Mesenchymal stem cell (in vitro differentiated cells and primary cell): Measurements from ENCODE around the gene MAP3K4.

Experiments used
- DNase-seq: peaks from one replicate; pipeline ENCODE4 v3.0.0-alpha.2; 2013
- H2AFZ ChIP-seq: one replicate; pipeline ENCODE4 v1.6.1; 2013; ENCODE audit warnings: low read depth, mild to moderate bottlenecking, control low read depth, inconsistent platforms, low read length, moderate library complexity
- H2AK5ac ChIP-seq: 2 replicates; pipeline ENCODE4 v1.6.1; 2013; ENCODE audit warnings: low read length, moderate library complexity, mild to moderate bottlenecking, inconsistent platforms; ENCODE audit not compliant: severe bottlenecking
- H2BK120ac ChIP-seq: one replicate; pipeline ENCODE4 v1.6.1; 2013; ENCODE audit warnings: low read depth, mild to moderate bottlenecking, inconsistent platforms, low read length, moderate library complexity
- H2BK12ac ChIP-seq, 2 experiments: one replicate each; pipeline ENCODE4 v1.6.1; 2013; ENCODE audit warnings: inconsistent platforms in 2 of 2, low read length in 2 of 2, mild to moderate bottlenecking in 2 of 2, moderate library complexity in 2 of 2, control low read depth in 1 of 2
- H2BK15ac ChIP-seq: one replicate; pipeline ENCODE4 v1.6.1; 2013; ENCODE audit warnings: mild to moderate bottlenecking, low read depth, inconsistent platforms; ENCODE audit not compliant: poor library complexity, severe bottlenecking
- H2BK5ac ChIP-seq: 2 replicates; pipeline ENCODE4 v1.6.1; 2013; ENCODE audit warnings: low read depth, mild to moderate bottlenecking, low read length, control low read depth, inconsistent platforms; ENCODE audit not compliant: poor library complexity, severe bottlenecking
- H3K14ac ChIP-seq, 2 experiments: one replicate each; pipeline ENCODE4 v1.6.1; 2013; ENCODE audit warnings: inconsistent platforms in 2 of 2, low read length in 2 of 2, control low read depth in 1 of 2, mild to moderate bottlenecking in 1 of 2, moderate library complexity in 1 of 2
- H3K18ac ChIP-seq, 2 experiments: one replicate each; pipeline ENCODE4 v1.6.1; 2013; ENCODE audit warnings: inconsistent platforms in 2 of 2, low read length in 2 of 2, control low read depth in 1 of 2, low read depth in 1 of 2, mild to moderate bottlenecking in 1 of 2
- H3K23ac ChIP-seq, 2 experiments: one replicate each; pipeline ENCODE4 v1.6.1; 2013; ENCODE audit warnings: inconsistent platforms in 2 of 2, low read length in 2 of 2, mild to moderate bottlenecking in 2 of 2, moderate library complexity in 2 of 2, control low read depth in 1 of 2
- H3K27ac ChIP-seq: 2 replicates; pipeline ENCODE4 v1.5.1; 2013; ENCODE audit warnings: mild to moderate bottlenecking, moderate library complexity, low read length, control low read depth, inconsistent platforms; ENCODE audit not compliant: poor library complexity, severe bottlenecking
- H3K27me3 ChIP-seq, 2 experiments: 2 replicates each; pipeline versions ENCODE4 v1.6.1 to v1.7.0; 2013; ENCODE audit warnings: low read length in 2 of 2, mild to moderate bottlenecking in 2 of 2, moderate library complexity in 2 of 2, control low read depth in 1 of 2, inconsistent platforms in 1 of 2; ENCODE audit not compliant: control insufficient read depth in 1 of 2, insufficient read depth in 1 of 2
- H3K36me3 ChIP-seq, 2 experiments: 2 replicates each; pipeline versions ENCODE4 v1.6.1 to v1.7.0; 2013; ENCODE audit warnings: low read length in 2 of 2, control low read depth in 1 of 2, inconsistent platforms in 1 of 2, low read depth in 1 of 2, mild to moderate bottlenecking in 1 of 2; ENCODE audit not compliant: insufficient read depth in 2 of 2, control insufficient read depth in 1 of 2
- H3K4ac ChIP-seq, 2 experiments: one replicate each; pipeline ENCODE4 v1.6.1; 2013; ENCODE audit warnings: inconsistent platforms in 2 of 2, low read length in 2 of 2, mild to moderate bottlenecking in 2 of 2, moderate library complexity in 2 of 2, control low read depth in 1 of 2, low read depth in 1 of 2
- H3K4me1 ChIP-seq: 2 replicates; pipeline ENCODE4 v1.6.1; 2013; ENCODE audit warnings: low read depth, low read length, control low read depth; ENCODE audit not compliant: control insufficient read depth, insufficient read depth
- H3K4me2 ChIP-seq: 2 replicates; pipeline ENCODE4 v1.6.1; 2013; ENCODE audit warnings: low read length, mild to moderate bottlenecking, inconsistent platforms; ENCODE audit not compliant: poor library complexity, severe bottlenecking
- H3K4me3 ChIP-seq, 2 experiments: 2 replicates each; pipeline versions ENCODE4 v1.5.1 to v1.7.0; 2013; ENCODE audit warnings: low read length in 2 of 2, mild to moderate bottlenecking in 2 of 2, control low read depth in 1 of 2, low read depth in 1 of 2; ENCODE audit not compliant: insufficient read depth in 1 of 2
- H3K79me1 ChIP-seq: replicated peaks from 2 replicates; pipeline ENCODE4 v1.6.1; 2013; ENCODE audit warnings: mild to moderate bottlenecking, control low read depth, low read length, inconsistent platforms; ENCODE audit not compliant: poor library complexity, severe bottlenecking
- H3K9ac ChIP-seq: 2 replicates; pipeline ENCODE4 v1.7.0; 2013; ENCODE audit warnings: mild to moderate bottlenecking, low read length, moderate library complexity
- H3K9me3 ChIP-seq: 2 replicates; pipeline ENCODE4 v1.7.0; 2013; ENCODE audit warnings: mild to moderate bottlenecking, low read length; ENCODE audit not compliant: control insufficient read depth
- H4K8ac ChIP-seq: one replicate; pipeline ENCODE4 v1.6.1; 2013; ENCODE audit warnings: inconsistent platforms, mild to moderate bottlenecking, low read length, moderate library complexity
- H4K91ac ChIP-seq: one replicate; pipeline ENCODE4 v1.6.1; 2013; ENCODE audit warnings: mild to moderate bottlenecking, low read length, inconsistent platforms
- WGBS: methylation state at CpG from one replicate; pipeline ENCODE4 v1.1.7; 2013; ENCODE audit warnings: mixed read lengths; 5-methylcytosine and 5-hydroxymethylcytosine counted together

MAP3K4 gene

DNA sequence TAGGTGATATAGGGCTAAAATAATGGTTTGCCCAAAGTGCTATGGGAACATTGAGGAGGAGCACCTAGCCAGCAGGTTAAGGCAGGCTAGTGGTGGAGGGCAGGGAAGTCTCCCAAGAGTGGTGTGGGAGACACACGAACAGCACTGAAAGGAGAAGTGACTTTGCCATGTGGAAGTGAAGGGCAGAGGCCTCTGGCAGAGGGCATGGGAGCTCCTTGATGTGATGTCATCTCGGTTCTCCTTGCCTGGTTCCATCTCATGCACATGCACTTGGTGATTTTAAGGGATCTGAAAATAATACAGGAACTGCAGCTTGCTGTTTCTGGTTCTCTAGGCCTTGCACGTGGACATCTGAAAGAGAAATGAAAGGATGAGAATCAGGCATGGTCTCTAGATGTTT is 4.7 kb upstream of the MAP3K4 start:
- Histone ChIP-seq H2BK12ac (no peak overlapping the region), H3K4me3 (no peak overlapping the region), H3K4me1 (no peaks in the 10 kb centered on the region), H2BK15ac (no peak overlapping the region), H3K9me3 (peaks cover 10% of the 10 kb centered on the region), H3K4ac (no peak overlapping the region), H3K9ac (no peak overlapping the region), H4K91ac (no peak overlapping the region), H2AK5ac (no peak overlapping the region), H2AFZ (no peak overlapping the region), H2BK120ac (no peak overlapping the region), H3K4me2 (no peak overlapping the region), H3K14ac (no peak overlapping the region), H3K23ac (no peak overlapping the region), H3K27ac (no peak overlapping the region), H3K18ac (no peak overlapping the region), H4K8ac (no peak overlapping the region), H2BK5ac (no peak overlapping the region), H3K27me3 (no peaks in the 10 kb centered on the region), H3K36me3 (no peaks in the 10 kb centered on the region), H3K79me1 (no peaks in the 10 kb centered on the region)
- WGBS = 75% methylated on average over 3 of the region's 3 CpGs
- no peak for DNase-seq

DNA sequence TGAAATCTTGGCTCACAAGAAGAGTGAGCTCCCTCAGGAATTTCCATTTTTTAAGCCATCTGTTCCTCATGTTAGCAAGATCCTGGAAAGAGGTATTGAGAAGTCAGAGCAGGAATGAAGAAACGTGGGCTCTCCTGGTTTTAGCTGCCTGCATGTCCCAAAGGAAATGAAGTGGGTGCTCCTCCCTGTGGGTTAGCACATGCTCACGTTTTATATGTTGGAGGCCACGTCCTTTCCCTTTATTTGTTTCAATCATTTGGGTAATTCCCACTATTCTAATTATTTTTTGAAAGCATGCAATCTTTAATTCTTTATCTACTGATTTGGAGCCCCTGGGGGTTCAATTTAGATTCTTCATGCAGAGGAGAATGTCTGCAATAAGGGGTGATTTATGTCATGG is 4.3 kb upstream of the MAP3K4 start:
- no peaks in the 10 kb centered on the region for H3K27me3 ChIP-seq
- WGBS = 60% methylated on average over 1 of the region's 3 CpGs
- H2BK12ac ChIP-seq = no peak overlapping the region
- H3K36me3 ChIP-seq = no peaks in the 10 kb centered on the region
- H3K9me3 ChIP-seq = peaks cover 10% of the 10 kb centered on the region
- H4K91ac ChIP-seq = no peak overlapping the region
- H3K14ac ChIP-seq = no peak overlapping the region
- H3K27ac ChIP-seq = no peak overlapping the region
- no peak overlapping the region for H2AK5ac ChIP-seq
- H2BK120ac ChIP-seq = no peak overlapping the region
- peaks cover 2% of the 10 kb centered on the region for H3K79me1 ChIP-seq
- no peak overlapping the region for H3K9ac ChIP-seq
- DNase-seq = no peak
- H3K4ac ChIP-seq = no peak overlapping the region
- no peak overlapping the region for H2BK15ac ChIP-seq
- H3K18ac ChIP-seq = no peak overlapping the region
- no peak overlapping the region for H4K8ac ChIP-seq
- H2BK5ac ChIP-seq = no peak overlapping the region
- H3K23ac ChIP-seq = no peak overlapping the region
- no peak overlapping the region for H2AFZ ChIP-seq
- H3K4me2 ChIP-seq = no peak overlapping the region
- H3K4me1 ChIP-seq = no peaks in the 10 kb centered on the region
- no peak overlapping the region for H3K4me3 ChIP-seq

- H3K27ac ChIP-seq = peak overlapping the region; percentile 59
- no peaks in the 10 kb centered on the region for H3K36me3 ChIP-seq
- no peak for DNase-seq
- H4K91ac ChIP-seq = no peak overlapping the region
- peak overlapping the region; percentile 91 for H2AFZ ChIP-seq
- H4K8ac ChIP-seq = peak overlapping the region; percentile 79
- H2AK5ac ChIP-seq = no peak overlapping the region
- peak overlapping the region; percentile 64 for H2BK15ac ChIP-seq
- H2BK5ac ChIP-seq = no peak overlapping the region
- peak overlapping the region; percentile 81 for H2BK120ac ChIP-seq
- peak overlapping the region; percentile 97 for H3K4me2 ChIP-seq
- H3K27me3 ChIP-seq = no peaks in the 10 kb centered on the region
- peak overlapping the region; percentile 92 for H3K9ac ChIP-seq
- no peak overlapping the region for H3K23ac ChIP-seq
- WGBS = 2% methylated on average over 7 of the region's 15 CpGs
- H3K4me1 ChIP-seq = peaks cover under 1% of the 10 kb centered on the region
- peak overlapping the region in 1 of 2 experiments; percentile 94 for H2BK12ac ChIP-seq
- peak overlapping the region; percentile 90 to 99 for H3K4me3 ChIP-seq
- peak overlapping the region; percentile 54 to 73 for H3K4ac ChIP-seq
- no peaks in the 10 kb centered on the region for H3K9me3 ChIP-seq
- peak overlapping the region; percentile 96 to 97 for H3K18ac ChIP-seq
- H3K79me1 ChIP-seq = peaks cover 7% of the 10 kb centered on the region
- H3K14ac ChIP-seq = peak overlapping the region in 1 of 2 experiments; percentile 93
These were observed 643 bp upstream of the MAP3K4 start for GRCh38 chr6:160990847-160991405.

DNA sequence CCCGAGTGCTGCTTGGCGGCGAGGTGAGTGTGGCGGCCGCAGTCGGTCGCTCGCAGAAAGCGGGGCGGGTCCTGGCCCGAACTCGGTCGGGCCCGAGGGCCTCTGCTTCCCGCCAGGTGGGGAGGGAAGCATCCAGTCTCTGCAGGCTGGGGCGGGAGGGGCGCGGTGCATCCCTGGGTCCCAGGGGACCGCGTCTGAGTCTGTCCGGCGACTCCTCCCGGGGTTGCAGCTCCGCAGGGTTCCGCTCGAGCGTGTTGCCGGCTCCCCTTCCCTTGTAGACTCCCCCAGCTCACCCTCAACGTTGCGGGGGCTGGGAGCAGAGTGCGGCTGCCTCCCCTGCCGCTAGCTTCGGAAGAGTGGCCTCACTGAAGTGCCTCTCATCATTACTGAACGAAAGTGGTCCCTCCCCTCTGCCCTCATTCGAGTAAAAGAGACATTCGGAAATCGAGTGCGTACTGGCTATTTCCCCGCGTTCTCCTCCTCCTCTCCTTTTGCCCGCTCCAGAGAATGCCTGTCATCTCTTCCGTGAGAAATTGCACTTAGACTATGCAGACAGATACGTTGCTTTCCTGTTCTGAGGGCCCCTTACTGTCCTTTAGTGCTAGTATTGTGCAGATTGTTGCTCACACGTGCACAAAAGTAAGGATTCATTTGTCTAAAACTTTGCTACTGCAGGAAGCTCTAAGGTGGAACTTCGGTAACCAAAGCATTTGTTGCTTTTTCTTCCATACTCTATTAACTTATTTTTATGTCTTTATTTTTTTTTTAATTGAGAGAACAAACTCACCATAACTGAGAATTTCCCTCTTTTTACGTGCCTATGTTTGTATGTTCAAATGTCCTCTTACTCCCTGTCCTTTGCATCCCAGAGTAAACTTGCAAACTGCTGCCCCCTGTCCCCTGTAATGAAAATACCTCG is 751 bp downstream of the MAP3K4 start:
- DNase-seq = peak; percentile 83
- Histone ChIP-seq H3K79me1 (peaks cover 8% of the 10 kb centered on the region), H3K4me3 (peak overlapping the region; percentile 90 to 99), H2BK12ac (peak overlapping the region in 1 of 2 experiments; percentile 77), H2AK5ac (no peak overlapping the region), H3K27ac (peak overlapping the region; percentile 38), H2BK120ac (peak overlapping the region; percentile 74), H3K4me1 (peaks cover 2% of the 10 kb centered on the region), H3K36me3 (no peaks in the 10 kb centered on the region), H4K91ac (peak overlapping the region; percentile 96), H2BK15ac (peak overlapping the region; percentile 98), H3K18ac (peak overlapping the region; percentile 96 to 98), H3K14ac (peak overlapping the region in 1 of 2 experiments; percentile 97), H3K4me2 (peak overlapping the region; percentile 85), H2BK5ac (no peak overlapping the region), H4K8ac (peak overlapping the region; percentile 92), H3K9ac (peak overlapping the region; percentile 92), H3K27me3 (no peaks in the 10 kb centered on the region), H3K23ac (peak overlapping the region in 1 of 2 experiments; percentile 89), H3K9me3 (no peaks in the 10 kb centered on the region), H2AFZ (peak overlapping the region; percentile 91), H3K4ac (peak overlapping the region; percentile 77 to 85)
- WGBS = under 1% methylated on average over 43 of the region's 47 CpGs
